H1 (cell line): Measurements from ENCODE around the gene AVPI1.

Source experiments
- CBX5 ChIP-seq: fragments of 300-800, 300-1000 bp; sonication (generic); IDR thresholded peaks from 2 replicates; pipeline ENCODE4 v1.7.1; 2016; ENCODE audit warnings: antibody characterized with exemption, low read length, low read depth
- EP300 ChIP-seq, 2 experiments: IDR thresholded peaks; 1 replicate in 1 of 2; 2 replicates in 1 of 2; pipeline ENCODE4 v1.6.1; 2011 to 2012; ENCODE audit warnings: low read depth in 2 of 2, low read length in 2 of 2, mild to moderate bottlenecking in 2 of 2, borderline replicate concordance in 1 of 2, inconsistent platforms in 1 of 2, moderate library complexity in 1 of 2
- FOSL1 ChIP-seq: IDR thresholded peaks from 2 replicates; pipeline ENCODE4 v1.6.1; 2011; ENCODE audit warnings: mild to moderate bottlenecking, low read depth, low read length, moderate library complexity; ENCODE audit not compliant: insufficient read depth
- POLR2AphosphoS5 ChIP-seq: IDR thresholded peaks from 2 replicates; pipeline ENCODE4 v1.6.1; 2011; ENCODE audit warnings: low read depth, low read length
- RAD21 ChIP-seq, 2 experiments: IDR thresholded peaks in 1 of 2; conservative IDR thresholded peaks in 1 of 2; 2 replicates each; pipeline ENCODE4 v1.6.1; 2011; ENCODE audit warnings: low read depth in 2 of 2, low read length in 2 of 2, improper control_type of control experiment in 1 of 2, inconsistent platforms in 1 of 2, mild to moderate bottlenecking in 1 of 2, moderate library complexity in 1 of 2
- TF ChIP-seq, protein P1 (sequence below), 3 experiments: IDR thresholded peaks; 1 replicate in 2 of 3; 2 replicates in 1 of 3; pipeline versions ENCODE4 v1.5.1 to v1.6.1; 2011; ENCODE audit warnings: low read length in 3 of 3, mild to moderate bottlenecking in 3 of 3, inconsistent platforms in 2 of 3, low read depth in 1 of 3, moderate library complexity in 1 of 3; ENCODE audit not compliant: insufficient read depth in 1 of 3; ENCODE audit errors: control extremely low read depth in 1 of 3
- TF ChIP-seq, protein P2 (sequence below): IDR thresholded peaks from 2 replicates; pipeline ENCODE4 v1.6.1; 2012; ENCODE audit warnings: inconsistent platforms
- TF ChIP-seq, protein P3 (sequence below): IDR thresholded peaks from 2 replicates; pipeline ENCODE4 v1.6.1; 2012; ENCODE audit warnings: low read length, inconsistent platforms

DNA sequence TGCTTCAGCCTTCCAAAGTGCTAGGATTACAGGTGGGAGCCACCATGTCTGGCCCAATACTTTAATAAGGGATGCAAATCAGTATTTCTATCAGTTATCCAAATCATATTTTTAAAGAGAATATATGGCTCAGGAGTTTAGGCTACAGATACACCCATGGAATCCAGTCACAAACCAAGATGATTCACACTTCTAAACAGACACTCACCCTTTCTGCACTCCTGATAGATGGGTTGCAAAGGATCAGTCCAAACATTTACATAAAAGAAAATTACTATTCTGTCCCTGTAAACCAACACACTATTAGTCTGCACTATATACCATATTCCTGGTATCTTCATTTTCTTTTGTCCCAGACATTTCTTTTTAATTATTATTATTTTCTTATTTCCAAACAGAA lies 55.9 kb downstream of the AVPI1 start:
- TF ChIP-seq, protein P1, sequence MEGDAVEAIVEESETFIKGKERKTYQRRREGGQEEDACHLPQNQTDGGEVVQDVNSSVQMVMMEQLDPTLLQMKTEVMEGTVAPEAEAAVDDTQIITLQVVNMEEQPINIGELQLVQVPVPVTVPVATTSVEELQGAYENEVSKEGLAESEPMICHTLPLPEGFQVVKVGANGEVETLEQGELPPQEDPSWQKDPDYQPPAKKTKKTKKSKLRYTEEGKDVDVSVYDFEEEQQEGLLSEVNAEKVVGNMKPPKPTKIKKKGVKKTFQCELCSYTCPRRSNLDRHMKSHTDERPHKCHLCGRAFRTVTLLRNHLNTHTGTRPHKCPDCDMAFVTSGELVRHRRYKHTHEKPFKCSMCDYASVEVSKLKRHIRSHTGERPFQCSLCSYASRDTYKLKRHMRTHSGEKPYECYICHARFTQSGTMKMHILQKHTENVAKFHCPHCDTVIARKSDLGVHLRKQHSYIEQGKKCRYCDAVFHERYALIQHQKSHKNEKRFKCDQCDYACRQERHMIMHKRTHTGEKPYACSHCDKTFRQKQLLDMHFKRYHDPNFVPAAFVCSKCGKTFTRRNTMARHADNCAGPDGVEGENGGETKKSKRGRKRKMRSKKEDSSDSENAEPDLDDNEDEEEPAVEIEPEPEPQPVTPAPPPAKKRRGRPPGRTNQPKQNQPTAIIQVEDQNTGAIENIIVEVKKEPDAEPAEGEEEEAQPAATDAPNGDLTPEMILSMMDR (IDR thresholded peaks at IDR 0.05; ENCODE audit: control extremely low read depth in 1 of 3, insufficient read depth in 1 of 3, low read depth in 1 of 3, low read length in 3 of 3), result no peak
- TF ChIP-seq POLR2AphosphoS5 (no peak), CBX5 (no peak), EP300 (IDR thresholded peaks at IDR 0.05; ENCODE audit: borderline replicate concordance in 1 of 2, low read depth in 2 of 2, low read length in 2 of 2) (no peak), RAD21 (IDR thresholded peaks at IDR 0.05 in 1 of 2, conservative IDR thresholded peaks at IDR 0.05 in 1 of 2; ENCODE audit: low read depth in 2 of 2, low read length in 2 of 2) (no peak), FOSL1 (no peak)
- TF ChIP-seq, protein P2, sequence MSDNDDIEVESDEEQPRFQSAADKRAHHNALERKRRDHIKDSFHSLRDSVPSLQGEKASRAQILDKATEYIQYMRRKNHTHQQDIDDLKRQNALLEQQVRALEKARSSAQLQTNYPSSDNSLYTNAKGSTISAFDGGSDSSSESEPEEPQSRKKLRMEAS, result no peak
- TF ChIP-seq, protein P3, sequence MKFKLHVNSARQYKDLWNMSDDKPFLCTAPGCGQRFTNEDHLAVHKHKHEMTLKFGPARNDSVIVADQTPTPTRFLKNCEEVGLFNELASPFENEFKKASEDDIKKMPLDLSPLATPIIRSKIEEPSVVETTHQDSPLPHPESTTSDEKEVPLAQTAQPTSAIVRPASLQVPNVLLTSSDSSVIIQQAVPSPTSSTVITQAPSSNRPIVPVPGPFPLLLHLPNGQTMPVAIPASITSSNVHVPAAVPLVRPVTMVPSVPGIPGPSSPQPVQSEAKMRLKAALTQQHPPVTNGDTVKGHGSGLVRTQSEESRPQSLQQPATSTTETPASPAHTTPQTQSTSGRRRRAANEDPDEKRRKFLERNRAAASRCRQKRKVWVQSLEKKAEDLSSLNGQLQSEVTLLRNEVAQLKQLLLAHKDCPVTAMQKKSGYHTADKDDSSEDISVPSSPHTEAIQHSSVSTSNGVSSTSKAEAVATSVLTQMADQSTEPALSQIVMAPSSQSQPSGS, result no peak
